GM12878 (cell line): ENCODE measurements around the gene DBNDD2. TPM values are rescaled to one million over a fixed set of nuclear protein-coding genes. Genes with fewer than 3 reads are reported as not detected.

Source experiments
- BACH1 ChIP-seq: fragments of 450-650 bp; IDR thresholded peaks from 2 replicates; pipeline ENCODE4 v1.6.1; 2017; ENCODE audit warnings: mild to moderate bottlenecking, borderline replicate concordance
- BCL11A ChIP-seq: IDR thresholded peaks from 2 replicates; pipeline ENCODE4 v1.6.1; 2011; ENCODE audit warnings: low read depth, low read length
- CHD1 ChIP-seq: IDR thresholded peaks from 2 replicates; pipeline ENCODE4 v1.6.1; 2012; ENCODE audit warnings: low read depth, low read length, improper control_type of control experiment
- GABPA ChIP-seq: IDR thresholded peaks from 2 replicates; pipeline ENCODE4 v1.6.1; 2014; ENCODE audit warnings: antibody characterized with exemption, low read depth, mild to moderate bottlenecking, inconsistent platforms
- HDAC2 ChIP-seq: fragments of 200-600 bp; sonication (generic); IDR thresholded peaks from 2 replicates; pipeline ENCODE4 v1.6.1; 2017
- LARP7 ChIP-seq: fragments of 450-650 bp; IDR thresholded peaks from 2 replicates; pipeline ENCODE4 v1.6.1; 2017; ENCODE audit warnings: mild to moderate bottlenecking
- MYB ChIP-seq: fragments of 150-350 bp; IDR thresholded peaks from 2 replicates; pipeline ENCODE4 v1.6.1; 2014; ENCODE audit warnings: mild to moderate bottlenecking, low read depth, low read length, borderline replicate concordance
- PAX8 ChIP-seq: fragments of 450-650 bp; IDR thresholded peaks from 2 replicates; pipeline ENCODE4 v1.6.1; 2017; ENCODE audit warnings: mild to moderate bottlenecking, moderate library complexity
- POU2F2 ChIP-seq: IDR thresholded peaks from 3 replicates; pipeline ENCODE4 v1.6.1; 2011; ENCODE audit warnings: low read depth, mild to moderate bottlenecking, low read length, borderline replicate concordance
- RAD21 ChIP-seq: IDR thresholded peaks from 2 replicates; pipeline ENCODE4 v1.6.1; 2011; ENCODE audit warnings: mild to moderate bottlenecking, low read depth, low read length, moderate library complexity; ENCODE audit not compliant: insufficient read depth
- RB1 ChIP-seq: fragments of 450-650 bp; formaldehyde crosslinking; IDR thresholded peaks from 2 replicates; pipeline ENCODE4 v1.6.1; 2017; ENCODE audit warnings: mild to moderate bottlenecking, borderline replicate concordance
- SIN3A ChIP-seq: IDR thresholded peaks from 2 replicates; pipeline ENCODE4 v1.6.1; 2012; ENCODE audit warnings: low read depth, low read length, improper control_type of control experiment
- SP1 ChIP-seq: IDR thresholded peaks from one replicate; pipeline ENCODE4 v1.6.1; 2011; ENCODE audit warnings: low read depth, low read length
- ZBED1 ChIP-seq: IDR thresholded peaks from 2 replicates; pipeline ENCODE4 v1.6.1; 2016; ENCODE audit warnings: borderline replicate concordance
- ZNF217 ChIP-seq: fragments of 450-650 bp; IDR thresholded peaks from 2 replicates; pipeline ENCODE4 v1.6.1; 2017; ENCODE audit warnings: antibody characterized with exemption, mild to moderate bottlenecking
- polyA plus RNA-seq, 11 experiments: library from polyadenylated mRNA; depleted of rRNA in 4 of 11; unstranded in 6 of 11; stranded (reverse) in 5 of 11; fragments of >200 nt; fragmentation: Nextera tagmentation in 4 of 11; fragmentation: Illumina TruSeq in 1 of 11; extraction: Ambion mirVana in 4 of 11; extraction: Trizol in 1 of 11; gene quantifications; 1 replicate in 1 of 11; 2 replicates in 10 of 11; pipeline versions ENCODE4 v1.2.1 to v1.2.3, GENCODE V29; 2011 to 2016; ENCODE audit warnings: inconsistent platforms in 2 of 11, missing spikeins in 2 of 11, low read depth in 1 of 11
- total RNA-seq, 4 experiments: library from RNA; depleted of rRNA in 3 of 4; stranded (reverse); fragments of >200 nt in 3 of 4; fragmentation: Illumina TruSeq in 1 of 4; extraction: Trizol in 1 of 4; gene quantifications; 2 replicates each; pipeline versions ENCODE4 v1.2.1 to v1.2.3, GENCODE V29; 2013 to 2021
- TF ChIP-seq, protein P1 (sequence below): fragments of 150-350 bp; IDR thresholded peaks from 2 replicates; pipeline ENCODE4 v1.6.1; 2016; ENCODE audit warnings: low read depth, low read length
- TF ChIP-seq, protein P2 (sequence below): IDR thresholded peaks from 2 replicates; pipeline ENCODE4 v1.6.1; 2012; ENCODE audit warnings: improper control_type of control experiment, low read depth, low read length; ENCODE audit not compliant: insufficient replicate concordance
- TF ChIP-seq, protein P3 (sequence below): fragments of 450-650 bp; IDR thresholded peaks from 2 replicates; pipeline ENCODE4 v1.6.1; 2016; ENCODE audit warnings: mild to moderate bottlenecking
- TF ChIP-seq, protein P4 (sequence below): fragments of 450-650 bp; IDR thresholded peaks from 2 replicates; pipeline ENCODE4 v1.6.1; 2017; ENCODE audit warnings: mild to moderate bottlenecking

The DBNDD2 gene
- total and polyA plus RNA-seq, 10 of the 15 experiments (the other 5 are each of a cell fraction or from before 2014, with no cell fraction given): 0.17 to 5.7 (median 0.49) TPM; not detected in 1

DNA sequence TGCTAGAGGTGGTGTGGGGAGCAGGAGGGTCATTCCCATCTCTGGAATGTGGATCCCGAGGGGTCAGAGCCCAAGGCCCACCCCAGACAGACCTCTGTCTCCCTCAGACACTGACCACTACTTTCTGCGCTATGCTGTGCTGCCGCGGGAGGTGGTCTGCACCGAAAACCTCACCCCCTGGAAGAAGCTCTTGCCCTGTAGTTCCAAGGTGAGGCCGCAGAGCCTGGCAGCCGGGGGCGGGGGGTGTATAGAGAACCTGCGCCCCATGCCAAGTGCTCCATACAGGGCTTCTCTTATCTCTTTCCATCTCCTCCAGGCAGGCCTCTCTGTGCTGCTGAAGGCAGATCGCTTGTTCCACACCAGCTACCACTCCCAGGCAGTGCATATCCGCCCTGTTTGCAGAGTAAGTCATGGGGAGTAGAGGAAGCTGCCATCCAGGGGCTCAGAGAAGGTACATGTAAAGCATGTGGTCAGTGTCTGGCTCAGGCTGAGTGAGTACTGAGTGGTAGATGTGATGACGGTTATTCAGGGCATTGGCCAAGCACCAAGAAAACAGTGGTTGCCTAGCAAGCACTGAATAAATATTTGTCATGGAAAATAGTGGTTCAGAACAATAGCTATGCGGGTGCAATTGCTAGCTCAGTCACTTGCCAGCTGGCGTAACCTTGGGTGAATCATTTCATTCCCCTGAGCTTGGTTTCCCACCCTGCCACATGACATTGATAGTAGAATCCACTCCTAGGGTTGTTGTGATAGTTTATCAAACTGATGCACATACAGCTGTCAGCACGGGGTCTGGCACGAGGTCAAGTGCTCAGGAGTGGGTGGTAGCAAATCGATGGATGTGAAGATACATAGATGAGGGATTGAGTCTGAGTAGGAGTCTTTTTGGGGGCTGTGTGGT lies 11.4 kb downstream of the DBNDD2 start (continued):
- TF ChIP-seq GABPA (no peak), RAD21 (no peak), HDAC2 (no peak), PAX8 (no peak), LARP7 (no peak), SIN3A (no peak), ZNF217 (no peak), CHD1 (no peak), ZBED1 (no peak), SP1 (no peak), MYB (peak; percentile 79; the same call in 1 of the 2 replicates), RB1 (no peak), BCL11A (no peak), BACH1 (peak; percentile 34; the same call in 1 of the 2 replicates), POU2F2 (peak; percentile 91; the same call in 2 of the 3 replicates)
- TF ChIP-seq, protein P1, sequence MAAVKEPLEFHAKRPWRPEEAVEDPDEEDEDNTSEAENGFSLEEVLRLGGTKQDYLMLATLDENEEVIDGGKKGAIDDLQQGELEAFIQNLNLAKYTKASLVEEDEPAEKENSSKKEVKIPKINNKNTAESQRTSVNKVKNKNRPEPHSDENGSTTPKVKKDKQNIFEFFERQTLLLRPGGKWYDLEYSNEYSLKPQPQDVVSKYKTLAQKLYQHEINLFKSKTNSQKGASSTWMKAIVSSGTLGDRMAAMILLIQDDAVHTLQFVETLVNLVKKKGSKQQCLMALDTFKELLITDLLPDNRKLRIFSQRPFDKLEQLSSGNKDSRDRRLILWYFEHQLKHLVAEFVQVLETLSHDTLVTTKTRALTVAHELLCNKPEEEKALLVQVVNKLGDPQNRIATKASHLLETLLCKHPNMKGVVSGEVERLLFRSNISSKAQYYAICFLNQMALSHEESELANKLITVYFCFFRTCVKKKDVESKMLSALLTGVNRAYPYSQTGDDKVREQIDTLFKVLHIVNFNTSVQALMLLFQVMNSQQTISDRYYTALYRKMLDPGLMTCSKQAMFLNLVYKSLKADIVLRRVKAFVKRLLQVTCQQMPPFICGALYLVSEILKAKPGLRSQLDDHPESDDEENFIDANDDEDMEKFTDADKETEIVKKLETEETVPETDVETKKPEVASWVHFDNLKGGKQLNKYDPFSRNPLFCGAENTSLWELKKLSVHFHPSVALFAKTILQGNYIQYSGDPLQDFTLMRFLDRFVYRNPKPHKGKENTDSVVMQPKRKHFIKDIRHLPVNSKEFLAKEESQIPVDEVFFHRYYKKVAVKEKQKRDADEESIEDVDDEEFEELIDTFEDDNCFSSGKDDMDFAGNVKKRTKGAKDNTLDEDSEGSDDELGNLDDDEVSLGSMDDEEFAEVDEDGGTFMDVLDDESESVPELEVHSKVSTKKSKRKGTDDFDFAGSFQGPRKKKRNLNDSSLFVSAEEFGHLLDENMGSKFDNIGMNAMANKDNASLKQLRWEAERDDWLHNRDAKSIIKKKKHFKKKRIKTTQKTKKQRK: no peak
- TF ChIP-seq, protein P2, sequence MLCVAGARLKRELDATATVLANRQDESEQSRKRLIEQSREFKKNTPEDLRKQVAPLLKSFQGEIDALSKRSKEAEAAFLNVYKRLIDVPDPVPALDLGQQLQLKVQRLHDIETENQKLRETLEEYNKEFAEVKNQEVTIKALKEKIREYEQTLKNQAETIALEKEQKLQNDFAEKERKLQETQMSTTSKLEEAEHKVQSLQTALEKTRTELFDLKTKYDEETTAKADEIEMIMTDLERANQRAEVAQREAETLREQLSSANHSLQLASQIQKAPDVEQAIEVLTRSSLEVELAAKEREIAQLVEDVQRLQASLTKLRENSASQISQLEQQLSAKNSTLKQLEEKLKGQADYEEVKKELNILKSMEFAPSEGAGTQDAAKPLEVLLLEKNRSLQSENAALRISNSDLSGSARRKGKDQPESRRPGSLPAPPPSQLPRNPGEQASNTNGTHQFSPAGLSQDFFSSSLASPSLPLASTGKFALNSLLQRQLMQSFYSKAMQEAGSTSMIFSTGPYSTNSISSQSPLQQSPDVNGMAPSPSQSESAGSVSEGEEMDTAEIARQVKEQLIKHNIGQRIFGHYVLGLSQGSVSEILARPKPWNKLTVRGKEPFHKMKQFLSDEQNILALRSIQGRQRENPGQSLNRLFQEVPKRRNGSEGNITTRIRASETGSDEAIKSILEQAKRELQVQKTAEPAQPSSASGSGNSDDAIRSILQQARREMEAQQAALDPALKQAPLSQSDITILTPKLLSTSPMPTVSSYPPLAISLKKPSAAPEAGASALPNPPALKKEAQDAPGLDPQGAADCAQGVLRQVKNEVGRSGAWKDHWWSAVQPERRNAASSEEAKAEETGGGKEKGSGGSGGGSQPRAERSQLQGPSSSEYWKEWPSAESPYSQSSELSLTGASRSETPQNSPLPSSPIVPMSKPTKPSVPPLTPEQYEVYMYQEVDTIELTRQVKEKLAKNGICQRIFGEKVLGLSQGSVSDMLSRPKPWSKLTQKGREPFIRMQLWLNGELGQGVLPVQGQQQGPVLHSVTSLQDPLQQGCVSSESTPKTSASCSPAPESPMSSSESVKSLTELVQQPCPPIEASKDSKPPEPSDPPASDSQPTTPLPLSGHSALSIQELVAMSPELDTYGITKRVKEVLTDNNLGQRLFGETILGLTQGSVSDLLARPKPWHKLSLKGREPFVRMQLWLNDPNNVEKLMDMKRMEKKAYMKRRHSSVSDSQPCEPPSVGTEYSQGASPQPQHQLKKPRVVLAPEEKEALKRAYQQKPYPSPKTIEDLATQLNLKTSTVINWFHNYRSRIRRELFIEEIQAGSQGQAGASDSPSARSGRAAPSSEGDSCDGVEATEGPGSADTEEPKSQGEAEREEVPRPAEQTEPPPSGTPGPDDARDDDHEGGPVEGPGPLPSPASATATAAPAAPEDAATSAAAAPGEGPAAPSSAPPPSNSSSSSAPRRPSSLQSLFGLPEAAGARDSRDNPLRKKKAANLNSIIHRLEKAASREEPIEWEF: no peak
- TF ChIP-seq, protein P3, sequence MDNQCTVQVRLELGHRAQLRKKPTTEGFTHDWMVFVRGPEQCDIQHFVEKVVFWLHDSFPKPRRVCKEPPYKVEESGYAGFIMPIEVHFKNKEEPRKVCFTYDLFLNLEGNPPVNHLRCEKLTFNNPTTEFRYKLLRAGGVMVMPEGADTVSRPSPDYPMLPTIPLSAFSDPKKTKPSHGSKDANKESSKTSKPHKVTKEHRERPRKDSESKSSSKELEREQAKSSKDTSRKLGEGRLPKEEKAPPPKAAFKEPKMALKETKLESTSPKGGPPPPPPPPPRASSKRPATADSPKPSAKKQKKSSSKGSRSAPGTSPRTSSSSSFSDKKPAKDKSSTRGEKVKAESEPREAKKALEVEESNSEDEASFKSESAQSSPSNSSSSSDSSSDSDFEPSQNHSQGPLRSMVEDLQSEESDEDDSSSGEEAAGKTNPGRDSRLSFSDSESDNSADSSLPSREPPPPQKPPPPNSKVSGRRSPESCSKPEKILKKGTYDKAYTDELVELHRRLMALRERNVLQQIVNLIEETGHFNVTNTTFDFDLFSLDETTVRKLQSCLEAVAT: peak; percentile 74; the same call in 1 of the 2 replicates
- TF ChIP-seq, protein P4, sequence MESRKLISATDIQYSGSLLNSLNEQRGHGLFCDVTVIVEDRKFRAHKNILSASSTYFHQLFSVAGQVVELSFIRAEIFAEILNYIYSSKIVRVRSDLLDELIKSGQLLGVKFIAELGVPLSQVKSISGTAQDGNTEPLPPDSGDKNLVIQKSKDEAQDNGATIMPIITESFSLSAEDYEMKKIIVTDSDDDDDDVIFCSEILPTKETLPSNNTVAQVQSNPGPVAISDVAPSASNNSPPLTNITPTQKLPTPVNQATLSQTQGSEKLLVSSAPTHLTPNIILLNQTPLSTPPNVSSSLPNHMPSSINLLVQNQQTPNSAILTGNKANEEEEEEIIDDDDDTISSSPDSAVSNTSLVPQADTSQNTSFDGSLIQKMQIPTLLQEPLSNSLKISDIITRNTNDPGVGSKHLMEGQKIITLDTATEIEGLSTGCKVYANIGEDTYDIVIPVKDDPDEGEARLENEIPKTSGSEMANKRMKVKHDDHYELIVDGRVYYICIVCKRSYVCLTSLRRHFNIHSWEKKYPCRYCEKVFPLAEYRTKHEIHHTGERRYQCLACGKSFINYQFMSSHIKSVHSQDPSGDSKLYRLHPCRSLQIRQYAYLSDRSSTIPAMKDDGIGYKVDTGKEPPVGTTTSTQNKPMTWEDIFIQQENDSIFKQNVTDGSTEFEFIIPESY: no peak
